GM12878 (cell line): ENCODE measurements around the gene ARHGEF10L. TPM values are rescaled to one million over a fixed set of nuclear protein-coding genes. Genes with fewer than 3 reads are reported as not detected.

Source experiments
- ATAC-seq: fragments of 200-7000 bp; cut with Tn5 transposase; 3 replicates; pipeline ENCODE4 v1.9.1; 2020; ENCODE audit warnings: mild to moderate bottlenecking, moderate library complexity
- BruUV-seq: library from RNA; stranded (reverse); fragments of 400-500 nt; replicated peaks from 2 replicates; lab custom pipeline; 2021; lab: Mats Ljungman, UMichigan
- CTCF ChIA-PET: fragments of 300-600 bp; sonication (Branson Sonifier 250); formaldehyde crosslinking; extraction: SDS; loops from one replicate; lab custom pipeline; 2021; ENCODE audit warnings: inconsistent platforms; lab: Yijun Ruan, JAX
- POLR2A ChIA-PET: fragments of 350-600 bp; formaldehyde crosslinking; extraction: SDS; loops from one replicate; lab custom pipeline; 2021; ENCODE audit warnings: inconsistent platforms; lab: Charles Lee
- RAD21 ChIA-PET: fragments of 300-600 bp; sonication (Branson Sonifier 250); formaldehyde crosslinking; loops from one replicate; lab custom pipeline; 2023; ENCODE audit warnings: antibody characterized with exemption; ENCODE audit not compliant: unreplicated experiment; lab: Charles Lee
- SMC1A ChIA-PET: fragments of 300-600 bp; sonication (Branson Sonifier 250); formaldehyde crosslinking; loops from one replicate; lab custom pipeline; 2023; ENCODE audit not compliant: unreplicated experiment, uncharacterized antibody; lab: Charles Lee
- DNase-seq: peaks from one replicate; pipeline ENCODE4 v3.0.0-alpha.2; 2011; ENCODE audit warnings: low read depth, low spot score
- FAIRE-seq: peaks from 3 replicates; lab custom pipeline; 2011; peaks lifted over from hg19 to GRCh38; lab: Jason Lieb, UNC
- H2AFZ ChIP-seq: 2 replicates; pipeline ENCODE4 v1.6.0; 2011; ENCODE audit warnings: low read depth, low read length, control low read depth; ENCODE audit not compliant: control insufficient read depth
- H3K27ac ChIP-seq: 2 replicates; pipeline ENCODE4 v1.5.1; 2011; ENCODE audit warnings: control low read depth; ENCODE audit not compliant: control insufficient read depth, insufficient read depth
- H3K27me3 ChIP-seq, 2 experiments: replicated peaks in 1 of 2; 2 replicates each; pipeline versions ENCODE4 v1.6.0 to v1.6.1; 2011; ENCODE audit warnings: low read length in 1 of 2; ENCODE audit not compliant: control insufficient read depth in 2 of 2, insufficient read depth in 2 of 2
- H3K36me3 ChIP-seq, 2 experiments: 2 replicates each; pipeline ENCODE4 v1.5.1; 2011; ENCODE audit warnings: low read length in 1 of 2; ENCODE audit not compliant: control insufficient read depth in 2 of 2, insufficient read depth in 2 of 2
- H3K4me1 ChIP-seq: 2 replicates; pipeline ENCODE4 v1.6.1; 2011; ENCODE audit warnings: mild to moderate bottlenecking, low read length, moderate library complexity, mixed read lengths; ENCODE audit not compliant: control insufficient read depth, insufficient read depth
- H3K4me2 ChIP-seq: 2 replicates; pipeline ENCODE4 v1.6.0; 2011; ENCODE audit warnings: control low read depth; ENCODE audit not compliant: control insufficient read depth, insufficient read depth
- H3K4me3 ChIP-seq: fragments of 200-600 bp; sonication (generic); 2 replicates; pipeline ENCODE4 v1.5.1; 2016
- H3K79me2 ChIP-seq: 2 replicates; pipeline ENCODE4 v1.6.0; 2011; ENCODE audit warnings: low read length; ENCODE audit not compliant: control insufficient read depth, insufficient read depth
- H3K9ac ChIP-seq: 2 replicates; pipeline ENCODE4 v1.8.0; 2011; ENCODE audit warnings: low read length, control low read depth, mixed read lengths; ENCODE audit not compliant: control insufficient read depth, insufficient read depth
- H3K9me3 ChIP-seq: replicated peaks from 3 replicates; pipeline ENCODE4 v1.5.1; 2011; ENCODE audit warnings: mild to moderate bottlenecking, low read length; ENCODE audit not compliant: control insufficient read depth, insufficient read depth
- H4K20me1 ChIP-seq: 2 replicates; pipeline ENCODE4 v1.6.0; 2011; ENCODE audit not compliant: control insufficient read depth, insufficient read depth
- EP300 ChIP-seq, 2 experiments: fragments of 150-350 bp in 1 of 2; IDR thresholded peaks; 2 replicates each; pipeline ENCODE4 v1.6.1; 2011 to 2012; ENCODE audit warnings: low read depth in 2 of 2, low read length in 2 of 2, borderline replicate concordance in 1 of 2, improper control_type of control experiment in 1 of 2, inconsistent platforms in 1 of 2; ENCODE audit not compliant: control insufficient read depth in 1 of 2
- FOS ChIP-seq: IDR thresholded peaks from 3 replicates; pipeline ENCODE4 v1.6.1; 2011; ENCODE audit warnings: borderline replicate concordance; ENCODE audit not compliant: insufficient read length; ENCODE audit errors: extremely low read depth
- FOXM1 ChIP-seq: IDR thresholded peaks from 2 replicates; pipeline ENCODE4 v1.6.1; 2012; ENCODE audit warnings: low read depth, mild to moderate bottlenecking, inconsistent platforms, low read length, moderate library complexity
- HDAC6 ChIP-seq: fragments of 200-600 bp; sonication (generic); IDR thresholded peaks from one replicate; pipeline ENCODE4 v1.8.0; 2017; ENCODE audit warnings: antibody characterized with exemption; ENCODE audit not compliant: unreplicated experiment
- LARP7 ChIP-seq: fragments of 450-650 bp; IDR thresholded peaks from 2 replicates; pipeline ENCODE4 v1.6.1; 2017; ENCODE audit warnings: mild to moderate bottlenecking
- MEF2B ChIP-seq: fragments of 450-650 bp; IDR thresholded peaks from 2 replicates; pipeline ENCODE4 v1.6.1; 2018; ENCODE audit warnings: mild to moderate bottlenecking, moderate library complexity; ENCODE audit not compliant: partially characterized antibody, poor library complexity, severe bottlenecking
- MTA2 ChIP-seq: fragments of 450-650 bp; IDR thresholded peaks from 2 replicates; pipeline ENCODE4 v1.6.1; 2016; ENCODE audit warnings: low read depth, mild to moderate bottlenecking, moderate library complexity
- NFYB ChIP-seq: IDR thresholded peaks from 2 replicates; pipeline ENCODE4 v1.6.1; 2011; ENCODE audit warnings: low read depth, mild to moderate bottlenecking, low read length, improper control_type of control experiment, moderate library complexity; ENCODE audit not compliant: insufficient read depth
- PKNOX1 ChIP-seq: fragments of 450-650 bp; IDR thresholded peaks from 2 replicates; pipeline ENCODE4 v1.6.1; 2016; ENCODE audit warnings: mild to moderate bottlenecking
- PRDM15 ChIP-seq: fragments of 450-650 bp; formaldehyde crosslinking; IDR thresholded peaks from 2 replicates; pipeline ENCODE4 v1.4.0; 2020; ENCODE audit warnings: mild to moderate bottlenecking, moderate library complexity
- SMARCA5 ChIP-seq: fragments of 450-650 bp; IDR thresholded peaks from 2 replicates; pipeline ENCODE4 v1.6.1; 2017; ENCODE audit warnings: mild to moderate bottlenecking
- SPI1 ChIP-seq: IDR thresholded peaks from 2 replicates; pipeline ENCODE4 v1.6.1; 2011; ENCODE audit warnings: low read depth, mild to moderate bottlenecking, low read length, moderate library complexity, borderline replicate concordance; ENCODE audit not compliant: insufficient read depth
- STAT1 ChIP-seq: fragments of 450-650 bp; conservative IDR thresholded peaks from 2 replicates; pipeline ENCODE4 v1.6.1; 2014; ENCODE audit warnings: antibody characterized with exemption, mild to moderate bottlenecking
- TCF12 ChIP-seq: IDR thresholded peaks from 2 replicates; pipeline ENCODE4 v1.6.1; 2011; ENCODE audit warnings: low read depth, mild to moderate bottlenecking, low read length
- YY1 ChIP-seq: IDR thresholded peaks from 2 replicates; pipeline ENCODE4 v1.6.1; 2011; ENCODE audit warnings: low read depth, mild to moderate bottlenecking, low read length
- WGBS: methylation state at CpG from one replicate; pipeline ENCODE4 v1.1.6; 2016; ENCODE audit warnings: low lambda C conversion rate; ENCODE audit not compliant: insufficient replicate concordance, insufficient coverage; ENCODE audit errors: missing lambda C conversion rate; 5-methylcytosine and 5-hydroxymethylcytosine counted together
- in situ Hi-C: fragments of 300-500 bp; cut with MboI; formaldehyde crosslinking; loops from 9 replicates; pipeline ENCODE4 v1.14.3; 2018; ENCODE audit warnings: mixed read lengths
- intact Hi-C: fragments of 100-400 bp; cut with micrococcal nuclease; formaldehyde crosslinking; loops from one replicate; pipeline ENCODE4 v1.14.2; 2022; ENCODE audit not compliant: unreplicated experiment
- polyA plus RNA-seq, 11 experiments: library from polyadenylated mRNA; depleted of rRNA in 4 of 11; unstranded in 6 of 11; stranded (reverse) in 5 of 11; fragments of >200 nt; fragmentation: Nextera tagmentation in 4 of 11; fragmentation: Illumina TruSeq in 1 of 11; extraction: Ambion mirVana in 4 of 11; extraction: Trizol in 1 of 11; gene quantifications; 1 replicate in 1 of 11; 2 replicates in 10 of 11; pipeline versions ENCODE4 v1.2.1 to v1.2.3, GENCODE V29; 2011 to 2016; ENCODE audit warnings: inconsistent platforms in 2 of 11, missing spikeins in 2 of 11, low read depth in 1 of 11
- total RNA-seq, 4 experiments: library from RNA; depleted of rRNA in 3 of 4; stranded (reverse); fragments of >200 nt in 3 of 4; fragmentation: Illumina TruSeq in 1 of 4; extraction: Trizol in 1 of 4; gene quantifications; 2 replicates each; pipeline versions ENCODE4 v1.2.1 to v1.2.3, GENCODE V29; 2013 to 2021
- TF ChIP-seq, protein P1 (sequence below): fragments of 450-650 bp; IDR thresholded peaks from 2 replicates; pipeline ENCODE4 v1.6.1; 2017; ENCODE audit warnings: mild to moderate bottlenecking, low read depth, inconsistent platforms; ENCODE audit not compliant: poor library complexity, severe bottlenecking

The ARHGEF10L gene
- total and polyA plus RNA-seq, 10 of the 15 experiments (the other 5 are each of a cell fraction or from before 2014, with no cell fraction given): 0.05 to 0.94 (median 0.28) TPM; not detected in 2

DNA sequence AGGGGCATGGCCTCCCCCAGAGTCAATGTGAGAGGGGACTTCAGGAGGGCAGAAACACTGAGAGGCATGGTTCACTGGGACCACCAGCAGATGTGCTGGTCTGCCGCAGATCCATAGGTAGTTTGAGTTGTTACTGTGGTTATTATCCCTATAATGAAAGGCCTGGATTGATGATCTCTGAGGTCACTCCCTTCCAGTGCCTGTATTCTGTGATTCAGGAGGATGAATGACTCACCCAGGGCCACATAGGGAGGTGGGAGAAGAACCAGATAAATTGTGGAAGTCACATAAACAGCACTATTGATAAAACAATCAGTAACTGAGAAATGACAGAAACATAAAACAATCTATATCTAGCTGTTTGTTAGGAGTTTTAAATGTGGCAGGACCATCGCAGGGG is 193.0 kb downstream of the ARHGEF10L start:
- no peak for ATAC-seq
- in situ Hi-C loops (no loop called here), intact Hi-C loops (no loop called here)
- Histone ChIP-seq H3K79me2 (no peaks in the 10 kb centered on the region), H3K9me3 (no peaks in the 10 kb centered on the region), H3K36me3 (no peaks in the 10 kb centered on the region), H3K4me3 (no peak overlapping the region), H3K4me2 (no peak overlapping the region), H3K27me3 (no peaks in the 10 kb centered on the region; a peak in 2 of 4 replicates), H3K27ac (no peak overlapping the region), H3K9ac (no peak overlapping the region), H3K4me1 (no peaks in the 10 kb centered on the region), H4K20me1 (no peaks in the 10 kb centered on the region), H2AFZ (no peak overlapping the region)
- BruUV-seq: no TSS peak
- 50% methylated on average over 2 of the region's 2 CpGs for WGBS
- RAD21 ChIA-PET: no interaction called here
- TF ChIP-seq FOXM1 (no peak), STAT1 (no peak), HDAC6 (no peak), EP300 (IDR thresholded peaks at IDR 0.05; ENCODE audit: borderline replicate concordance in 1 of 2, control insufficient read depth in 1 of 2, low read depth in 2 of 2, low read length in 2 of 2) (no peak), SPI1 (no peak), PKNOX1 (no peak), TCF12 (no peak), MEF2B (no peak), NFYB (no peak), MTA2 (no peak), LARP7 (no peak), YY1 (no peak), SMARCA5 (no peak), FOS (no peak), PRDM15 (no peak)
- TF ChIP-seq, protein P1, sequence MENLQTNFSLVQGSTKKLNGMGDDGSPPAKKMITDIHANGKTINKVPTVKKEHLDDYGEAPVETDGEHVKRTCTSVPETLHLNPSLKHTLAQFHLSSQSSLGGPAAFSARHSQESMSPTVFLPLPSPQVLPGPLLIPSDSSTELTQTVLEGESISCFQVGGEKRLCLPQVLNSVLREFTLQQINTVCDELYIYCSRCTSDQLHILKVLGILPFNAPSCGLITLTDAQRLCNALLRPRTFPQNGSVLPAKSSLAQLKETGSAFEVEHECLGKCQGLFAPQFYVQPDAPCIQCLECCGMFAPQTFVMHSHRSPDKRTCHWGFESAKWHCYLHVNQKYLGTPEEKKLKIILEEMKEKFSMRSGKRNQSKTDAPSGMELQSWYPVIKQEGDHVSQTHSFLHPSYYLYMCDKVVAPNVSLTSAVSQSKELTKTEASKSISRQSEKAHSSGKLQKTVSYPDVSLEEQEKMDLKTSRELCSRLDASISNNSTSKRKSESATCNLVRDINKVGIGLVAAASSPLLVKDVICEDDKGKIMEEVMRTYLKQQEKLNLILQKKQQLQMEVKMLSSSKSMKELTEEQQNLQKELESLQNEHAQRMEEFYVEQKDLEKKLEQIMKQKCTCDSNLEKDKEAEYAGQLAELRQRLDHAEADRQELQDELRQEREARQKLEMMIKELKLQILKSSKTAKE: no peak
- POLR2A ChIA-PET: no interaction called here
- FAIRE-seq: no peak
- CTCF ChIA-PET: no interaction called here
- DNase-seq: no peak
- SMC1A ChIA-PET: no interaction called here
